ENCODE measurements around the gene SEL1L3. TPM values are rescaled to one million over a fixed set of nuclear protein-coding genes. Genes with fewer than 3 reads are reported as not detected.
"Not testable (repeated sequence)": the region's sequence is repeated elsewhere in the genome, so short reads cannot be mapped to it uniquely, and the experiment has no call there.

SEL1L3 gene
- total RNA-seq, 1 experiment from 2014 or later, result 15.7 TPM

DNA sequence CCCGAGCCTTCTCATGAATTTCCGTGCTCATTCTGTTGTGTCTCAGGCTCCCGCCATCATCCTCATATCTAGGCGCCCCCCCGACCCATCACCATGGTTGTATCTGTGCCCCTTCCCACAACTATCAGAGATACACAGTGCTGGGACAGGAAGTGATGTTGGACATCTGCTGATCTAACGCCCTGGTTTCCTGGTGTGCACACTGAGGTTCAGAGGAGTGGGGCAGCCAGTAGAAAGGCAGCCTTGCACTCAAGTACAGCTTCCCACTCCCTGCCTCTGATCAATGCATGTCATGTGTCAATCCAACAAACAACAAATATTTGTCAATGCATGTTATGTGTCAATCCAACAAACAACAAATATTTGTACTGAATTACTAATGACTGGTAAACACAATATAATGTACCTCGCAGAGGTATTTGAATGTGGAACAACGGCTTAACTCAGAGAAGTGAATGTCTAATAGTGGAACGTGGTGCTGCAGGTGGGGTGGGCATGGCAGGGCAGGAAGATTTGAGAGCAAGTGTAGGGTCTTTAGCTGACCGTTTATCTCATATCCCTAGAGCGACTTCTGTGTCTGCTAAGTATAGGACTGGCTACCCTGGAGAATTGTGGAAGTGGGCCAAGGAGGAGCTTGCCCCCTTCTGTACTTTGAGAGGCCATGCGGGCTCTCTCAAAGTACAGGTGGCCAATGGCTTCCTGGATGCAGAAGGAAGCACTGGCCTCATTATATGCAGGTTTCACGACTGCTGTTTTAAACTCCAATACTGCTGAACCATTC, 10.3 kb upstream of the SEL1L3 start:
- BruUV-seq (replicated peaks), result no TSS peak
- no peaks in the 10 kb centered on the region for H3K4me1 ChIP-seq
- no peaks in the 10 kb centered on the region for H3K36me3 ChIP-seq (ENCODE audit: control insufficient read depth, insufficient read depth, low read length)
- no peak for DNase-seq
- POLR2A ChIA-PET, result no interaction called here
- no peaks in the 10 kb centered on the region for H3K9me3 ChIP-seq
- no peaks in the 10 kb centered on the region for H3K36me3 Mint-ChIP-seq (ENCODE audit: insufficient read depth, unreplicated experiment)
- no peaks in the 10 kb centered on the region for H3K9me3 Mint-ChIP-seq (ENCODE audit: unreplicated experiment)
- H3K4me1 Mint-ChIP-seq (ENCODE audit: low read depth, unreplicated experiment), result no peaks in the 10 kb centered on the region
- intact Hi-C loops (cut with micrococcal nuclease; ENCODE audit: unreplicated experiment), result no loop called here
- TF ChIP-seq, protein P1, sequence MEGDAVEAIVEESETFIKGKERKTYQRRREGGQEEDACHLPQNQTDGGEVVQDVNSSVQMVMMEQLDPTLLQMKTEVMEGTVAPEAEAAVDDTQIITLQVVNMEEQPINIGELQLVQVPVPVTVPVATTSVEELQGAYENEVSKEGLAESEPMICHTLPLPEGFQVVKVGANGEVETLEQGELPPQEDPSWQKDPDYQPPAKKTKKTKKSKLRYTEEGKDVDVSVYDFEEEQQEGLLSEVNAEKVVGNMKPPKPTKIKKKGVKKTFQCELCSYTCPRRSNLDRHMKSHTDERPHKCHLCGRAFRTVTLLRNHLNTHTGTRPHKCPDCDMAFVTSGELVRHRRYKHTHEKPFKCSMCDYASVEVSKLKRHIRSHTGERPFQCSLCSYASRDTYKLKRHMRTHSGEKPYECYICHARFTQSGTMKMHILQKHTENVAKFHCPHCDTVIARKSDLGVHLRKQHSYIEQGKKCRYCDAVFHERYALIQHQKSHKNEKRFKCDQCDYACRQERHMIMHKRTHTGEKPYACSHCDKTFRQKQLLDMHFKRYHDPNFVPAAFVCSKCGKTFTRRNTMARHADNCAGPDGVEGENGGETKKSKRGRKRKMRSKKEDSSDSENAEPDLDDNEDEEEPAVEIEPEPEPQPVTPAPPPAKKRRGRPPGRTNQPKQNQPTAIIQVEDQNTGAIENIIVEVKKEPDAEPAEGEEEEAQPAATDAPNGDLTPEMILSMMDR (IDR thresholded peaks at IDR 0.05; ENCODE audit: insufficient read depth in 1 of 2, low read depth in 1 of 2, low read length in 1 of 2, severe bottlenecking in 1 of 2, unreplicated experiment in 1 of 2), result no peak
- no peak overlapping the region for H3K27ac Mint-ChIP-seq (ENCODE audit: unreplicated experiment)
- H3K4me3 Mint-ChIP-seq (ENCODE audit: unreplicated experiment), result no peak overlapping the region
- no peaks in the 10 kb centered on the region for H3K27me3 Mint-ChIP-seq (ENCODE audit: insufficient read depth, unreplicated experiment)
- CTCF ChIA-PET, result no interaction called here
- H3K27me3 ChIP-seq (replicated peaks; ENCODE audit: control insufficient read depth, insufficient read depth, low read length), result no peaks in the 10 kb centered on the region
- H3K4me3 ChIP-seq (ENCODE audit: low read depth, low read length), result no peak overlapping the region

DNA sequence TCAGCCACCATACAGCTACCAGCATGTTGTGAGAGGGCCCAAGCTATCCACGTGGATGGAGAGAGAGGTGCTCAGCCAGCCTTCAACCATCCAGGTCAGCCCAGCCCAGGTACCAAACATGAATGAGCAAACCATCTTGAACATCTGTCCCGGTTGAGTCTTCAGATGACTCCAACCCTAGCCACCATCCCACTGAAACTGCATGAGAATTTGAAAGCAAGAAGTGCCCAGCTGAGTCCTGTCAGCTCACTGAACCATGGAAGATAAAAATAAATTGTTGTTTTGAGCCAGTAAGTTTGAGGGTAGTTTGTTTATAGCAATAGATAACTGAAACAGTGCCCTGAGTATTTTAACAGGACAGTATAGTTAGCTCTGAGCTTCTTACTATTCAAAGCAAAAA, 7.3 kb upstream of the SEL1L3 start:
- POLR2A ChIA-PET, result no interaction called here
- H3K4me1 Mint-ChIP-seq (ENCODE audit: low read depth, unreplicated experiment), result peaks cover 5% of the 10 kb centered on the region

DNA sequence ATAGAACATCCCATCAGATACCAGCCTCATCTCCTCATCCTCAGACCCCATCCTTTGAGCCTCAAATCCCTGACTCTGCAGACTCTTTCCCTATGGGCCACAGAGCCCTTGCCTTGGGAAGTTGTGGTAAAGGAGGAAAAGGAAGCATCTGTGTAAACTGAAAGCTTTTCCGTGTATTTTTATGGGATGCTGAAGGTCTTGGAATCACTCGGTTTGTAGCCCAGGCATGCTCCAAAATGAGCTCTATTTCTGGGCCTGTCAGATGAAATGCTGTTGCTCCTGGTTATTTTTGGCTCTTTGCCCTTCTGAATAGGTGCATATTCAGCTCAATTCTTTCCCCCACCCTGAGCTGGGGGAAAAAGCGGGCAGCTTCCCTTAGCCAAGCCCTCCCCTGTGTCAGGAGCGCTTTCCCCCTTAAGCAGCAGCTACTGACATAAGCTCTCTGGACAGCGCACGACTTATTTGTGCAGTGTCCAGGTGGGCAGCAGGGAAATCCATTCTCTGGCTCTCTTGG, 5.0 kb upstream of the SEL1L3 start:
- Mint-ChIP-seq H3K27ac (ENCODE audit: unreplicated experiment) (no peak overlapping the region), H3K36me3 (ENCODE audit: insufficient read depth, unreplicated experiment) (no peaks in the 10 kb centered on the region), H3K4me3 (ENCODE audit: unreplicated experiment) (no peak overlapping the region), H3K27me3 (ENCODE audit: insufficient read depth, unreplicated experiment) (no peaks in the 10 kb centered on the region), H3K9me3 (ENCODE audit: unreplicated experiment) (no peaks in the 10 kb centered on the region), H3K4me1 (ENCODE audit: low read depth, unreplicated experiment) (peaks cover 6% of the 10 kb centered on the region)
- TF ChIP-seq, protein P1 (IDR thresholded peaks at IDR 0.05; ENCODE audit: insufficient read depth in 1 of 2, low read depth in 1 of 2, low read length in 1 of 2, severe bottlenecking in 1 of 2, unreplicated experiment in 1 of 2), result no peak
- no peaks in the 10 kb centered on the region for H3K9me3 ChIP-seq
- no peaks in the 10 kb centered on the region for H3K36me3 ChIP-seq (ENCODE audit: control insufficient read depth, insufficient read depth, low read length)
- DNase-seq, result no peak
- H3K4me1 ChIP-seq, result peaks cover 9% of the 10 kb centered on the region; the same call in 1 of the 2 replicates
- intact Hi-C loops (cut with micrococcal nuclease; ENCODE audit: unreplicated experiment), result no loop called here
- H3K4me3 ChIP-seq (ENCODE audit: low read depth, low read length), result no peak overlapping the region
- ChIA-PET CTCF (interaction anchor here (0.6 kb wide), 1 partner anchor 270 kb away, joined by 3 read pairs; no protein-coding TSS in a partner anchor), POLR2A (no interaction called here)
- H3K27me3 ChIP-seq (replicated peaks; ENCODE audit: control insufficient read depth, insufficient read depth, low read length), result no peaks in the 10 kb centered on the region
- BruUV-seq (replicated peaks), result no TSS peak

More for the DNA sequence above, 7.3 kb upstream of the SEL1L3 start:
- no peak for DNase-seq
- Mint-ChIP-seq H3K9me3 (ENCODE audit: unreplicated experiment) (no peaks in the 10 kb centered on the region), H3K27me3 (ENCODE audit: insufficient read depth, unreplicated experiment) (no peaks in the 10 kb centered on the region), H3K27ac (ENCODE audit: unreplicated experiment) (no peak overlapping the region), H3K4me3 (ENCODE audit: unreplicated experiment) (no peak overlapping the region), H3K36me3 (ENCODE audit: insufficient read depth, unreplicated experiment) (no peaks in the 10 kb centered on the region)
- H3K4me3 ChIP-seq (ENCODE audit: low read depth, low read length), result no peak overlapping the region
- no TSS peak for BruUV-seq (replicated peaks)
- CTCF ChIA-PET, result no interaction called here
- intact Hi-C loops (cut with micrococcal nuclease; ENCODE audit: unreplicated experiment), result no loop called here
- no peaks in the 10 kb centered on the region for H3K4me1 ChIP-seq
- H3K36me3 ChIP-seq (ENCODE audit: control insufficient read depth, insufficient read depth, low read length), result no peaks in the 10 kb centered on the region
- no peaks in the 10 kb centered on the region for H3K9me3 ChIP-seq
- H3K27me3 ChIP-seq (replicated peaks; ENCODE audit: control insufficient read depth, insufficient read depth, low read length), result no peaks in the 10 kb centered on the region
- TF ChIP-seq, protein P1 (IDR thresholded peaks at IDR 0.05; ENCODE audit: insufficient read depth in 1 of 2, low read depth in 1 of 2, low read length in 1 of 2, severe bottlenecking in 1 of 2, unreplicated experiment in 1 of 2), result no peak

DNA sequence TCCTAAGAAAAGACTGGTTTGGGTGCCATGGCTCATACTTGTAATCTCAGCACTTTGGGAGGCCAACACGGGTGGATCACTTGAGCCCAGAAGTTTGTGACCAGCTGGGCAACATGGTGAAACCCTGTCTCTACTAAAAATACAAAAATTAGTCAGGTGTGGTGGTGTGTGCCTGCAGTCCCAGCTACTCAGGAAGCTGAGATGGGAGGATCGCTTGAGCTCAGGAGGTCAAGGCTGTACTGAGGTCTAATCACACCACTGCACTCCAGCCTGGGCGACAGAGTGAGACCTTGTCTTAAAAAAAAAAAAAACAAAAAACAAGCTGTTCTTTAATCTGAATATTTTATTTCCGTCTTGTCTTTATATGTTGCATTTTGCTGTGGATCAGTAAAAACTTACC, 3.6 kb upstream of the SEL1L3 start:
- CTCF ChIA-PET, POLR2A ChIA-PET: not testable (repeated sequence)

More for the DNA sequence above, 3.6 kb upstream of the SEL1L3 start:
- H3K36me3 ChIP-seq (ENCODE audit: control insufficient read depth, insufficient read depth, low read length); H3K4me3 ChIP-seq (ENCODE audit: low read depth, low read length); H3K4me3 Mint-ChIP-seq (ENCODE audit: unreplicated experiment); H3K27ac Mint-ChIP-seq (ENCODE audit: unreplicated experiment); H3K4me1 ChIP-seq; BruUV-seq (replicated peaks); H3K4me1 Mint-ChIP-seq (ENCODE audit: low read depth, unreplicated experiment); DNase-seq; intact Hi-C loops (cut with micrococcal nuclease; ENCODE audit: unreplicated experiment); H3K27me3 Mint-ChIP-seq (ENCODE audit: insufficient read depth, unreplicated experiment); H3K9me3 ChIP-seq; H3K27me3 ChIP-seq (replicated peaks; ENCODE audit: control insufficient read depth, insufficient read depth, low read length); H3K9me3 Mint-ChIP-seq (ENCODE audit: unreplicated experiment); H3K36me3 Mint-ChIP-seq (ENCODE audit: insufficient read depth, unreplicated experiment): not testable (repeated sequence)
